ENCODE data around the gene ZBTB25.

The ZBTB25 gene

GRCh38 chr14:64476438-64476837 is 27.2 kb downstream of the ZBTB25 start:
- no peak for DNase-seq (ENCODE audit: low read depth in 3 of 3)

- DNase-seq (ENCODE audit: low read depth in 3 of 3): no peak
These were observed 27.9 kb downstream of the ZBTB25 start for GRCh38 chr14:64475585-64476273.

- DNase-seq (ENCODE audit: low read depth in 3 of 3): no peak
These were observed 28.9 kb downstream of the ZBTB25 start for GRCh38 chr14:64474698-64475097.

- no peak for DNase-seq (ENCODE audit: low read depth in 3 of 3)
These were observed 29.6 kb downstream of the ZBTB25 start for GRCh38 chr14:64474041-64474440.

- no peak for DNase-seq (ENCODE audit: low read depth in 3 of 3)
These were observed 35.2 kb downstream of the ZBTB25 start for GRCh38 chr14:64468451-64468850.

GRCh38 chr14:64467566-64467965 is 36.1 kb downstream of the ZBTB25 start:
- no peak for DNase-seq (ENCODE audit: low read depth in 3 of 3)

GRCh38 chr14:64467101-64467500 is 36.5 kb downstream of the ZBTB25 start:
- no peak for DNase-seq (ENCODE audit: low read depth in 3 of 3)

- DNase-seq (ENCODE audit: low read depth in 3 of 3): no peak
These were observed 37.6 kb downstream of the ZBTB25 start for GRCh38 chr14:64465831-64466554.

- peak in 2 of 3 experiments; percentile 43 to 57 for DNase-seq (ENCODE audit: low read depth in 3 of 3)
These were observed 38.3 kb downstream of the ZBTB25 start, which contains the start of gene AKAP5 for GRCh38 chr14:64465191-64465822. Gene AKAP5, plus strand, starts transcription at chr14:64465499. Its CDS starts 2,896 bp downstream, at chr14:64468395.

GRCh38 chr14:64464651-64465050 is 39.0 kb downstream of the ZBTB25 start:
- DNase-seq (ENCODE audit: low read depth in 3 of 3): no peak

- no peak for DNase-seq (ENCODE audit: low read depth in 3 of 3)
These were observed 39.8 kb downstream of the ZBTB25 start for GRCh38 chr14:64463873-64464272.

- no peak for DNase-seq (ENCODE audit: low read depth in 3 of 3)
These were observed 40.4 kb downstream of the ZBTB25 start for GRCh38 chr14:64463195-64463594.

GRCh38 chr14:64461221-64461620 is 42.4 kb downstream of the ZBTB25 start:
- no peak for DNase-seq (ENCODE audit: low read depth in 3 of 3)

- no peak for DNase-seq (ENCODE audit: low read depth in 3 of 3)
These were observed 44.1 kb downstream of the ZBTB25 start for GRCh38 chr14:64459405-64460136.

- DNase-seq (ENCODE audit: low read depth in 3 of 3): no peak
These were observed 49.0 kb downstream of the ZBTB25 start for GRCh38 chr14:64454671-64455070.

- DNase-seq (ENCODE audit: low read depth in 3 of 3): no peak
These were observed 53.4 kb downstream of the ZBTB25 start for GRCh38 chr14:64450255-64450654.

GRCh38 chr14:64447876-64448670 is 55.6 kb downstream of the ZBTB25 start:
- no peak for DNase-seq (ENCODE audit: low read depth in 3 of 3)

- peak in 2 of 3 experiments; percentile 16 to 31 for DNase-seq (ENCODE audit: low read depth in 3 of 3)
These were observed 58.4 kb downstream of the ZBTB25 start for GRCh38 chr14:64444984-64445845.

- DNase-seq (ENCODE audit: low read depth in 3 of 3): no peak
These were observed 59.5 kb downstream of the ZBTB25 start for GRCh38 chr14:64444140-64444539.

- DNase-seq (ENCODE audit: low read depth in 3 of 3): no peak
These were observed 61.2 kb downstream of the ZBTB25 start for GRCh38 chr14:64442300-64442988.

Measured in stimulated activated CD4-positive, alpha-beta T cell treated with anti-CD3 and anti-CD28 coated beads, TNF-alpha, amount 100 ng/mL, for 24 hours (primary cell).